Astrocyte of the spinal cord (primary cell): ENCODE data around the gene WFDC10B.

Experiments used
- DNase-seq: peaks from one replicate; pipeline ENCODE4 v3.0.0; 2011; ENCODE audit warnings: low read depth, low spot score
- H3K4me3 ChIP-seq: 2 replicates; pipeline ENCODE4 v1.5.1; 2011; ENCODE audit warnings: low read depth, mild to moderate bottlenecking, low read length, moderate library complexity
- CTCF ChIP-seq: IDR thresholded peaks from 2 replicates; pipeline ENCODE4 v1.5.1; 2012; ENCODE audit warnings: low read depth, mild to moderate bottlenecking, low read length, inconsistent platforms
- in situ Hi-C: cut with HindIII; loops from 2 replicates; pipeline ENCODE4 v1.10.0; 2017; ENCODE audit warnings: low sequenced_read_pairs

WFDC10B gene

GRCh38 chr20:45704969-45705637 lies at the start of gene WFDC10B:
TSS of gene WFDC10B (minus strand) at chr20:45705019. CDS start at chr20:45685992, 19,027 bp downstream.
- no peak for TF ChIP-seq CTCF
- in situ Hi-C loops: no loop called here
- no peak within 1 kb of the TSS for H3K4me3 ChIP-seq
- DNase-seq: no peak

GRCh38 chr20:45752746-45753145 lies 47.9 kb upstream of the WFDC10B start:
- in situ Hi-C loops: no loop called here
- no peak for DNase-seq
- no peak for TF ChIP-seq CTCF
- H3K4me3 ChIP-seq: no peak overlapping the region

GRCh38 chr20:45751721-45752120 lies 46.9 kb upstream of the WFDC10B start:
- in situ Hi-C loops: no loop called here
- H3K4me3 ChIP-seq: no peak overlapping the region
- no peak for DNase-seq
- no peak for TF ChIP-seq CTCF

GRCh38 chr20:45745015-45745414 lies 40.2 kb upstream of the WFDC10B start:
- no peak overlapping the region for H3K4me3 ChIP-seq
- TF ChIP-seq CTCF: no peak
- in situ Hi-C loops: no loop called here
- no peak for DNase-seq

- no peak for TF ChIP-seq CTCF
- no peak overlapping the region for H3K4me3 ChIP-seq
- DNase-seq: no peak
- in situ Hi-C loops: no loop called here
Measured at GRCh38 chr20:45742596-45742995, 37.8 kb upstream of the WFDC10B start.

- TF ChIP-seq CTCF: no peak
- in situ Hi-C loops: no loop called here
- no peak overlapping the region for H3K4me3 ChIP-seq
- no peak for DNase-seq
Measured at GRCh38 chr20:45735988-45736387, 31.2 kb upstream of the WFDC10B start.
